GM10266 (cell line): ENCODE results near the gene SLIT2.

Experiments used
- DNase-seq: peaks from one replicate; pipeline ENCODE4 v3.0.0; 2012; ENCODE audit errors: extremely low spot score
- TF ChIP-seq, protein P1 (sequence below): IDR thresholded peaks from 2 replicates; pipeline ENCODE4 v1.5.1; 2012; ENCODE audit warnings: mild to moderate bottlenecking, low read depth; ENCODE audit not compliant: control insufficient read depth, insufficient read depth; ENCODE audit errors: missing control alignments

Gene SLIT2

DNA sequence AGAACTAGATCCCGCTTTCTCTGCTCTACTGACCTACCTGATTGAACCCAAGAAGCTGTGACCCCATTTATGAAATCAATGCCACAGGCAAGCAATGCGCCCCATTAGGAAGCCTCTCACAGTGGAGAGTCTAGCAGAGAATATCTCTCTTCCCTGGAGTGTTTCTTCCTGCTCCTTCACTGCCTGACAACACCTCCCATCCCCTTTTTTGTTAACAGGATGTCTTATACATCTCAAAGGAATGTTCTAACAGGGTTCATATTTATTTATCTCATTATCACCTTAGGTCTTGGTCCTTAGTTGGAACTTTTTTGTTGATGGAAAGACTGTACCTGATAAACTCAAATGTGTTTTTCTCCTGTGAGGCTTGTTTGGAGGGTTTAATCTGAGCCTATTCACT lies 35.5 kb downstream of the SLIT2 start:
- TF ChIP-seq, protein P1, sequence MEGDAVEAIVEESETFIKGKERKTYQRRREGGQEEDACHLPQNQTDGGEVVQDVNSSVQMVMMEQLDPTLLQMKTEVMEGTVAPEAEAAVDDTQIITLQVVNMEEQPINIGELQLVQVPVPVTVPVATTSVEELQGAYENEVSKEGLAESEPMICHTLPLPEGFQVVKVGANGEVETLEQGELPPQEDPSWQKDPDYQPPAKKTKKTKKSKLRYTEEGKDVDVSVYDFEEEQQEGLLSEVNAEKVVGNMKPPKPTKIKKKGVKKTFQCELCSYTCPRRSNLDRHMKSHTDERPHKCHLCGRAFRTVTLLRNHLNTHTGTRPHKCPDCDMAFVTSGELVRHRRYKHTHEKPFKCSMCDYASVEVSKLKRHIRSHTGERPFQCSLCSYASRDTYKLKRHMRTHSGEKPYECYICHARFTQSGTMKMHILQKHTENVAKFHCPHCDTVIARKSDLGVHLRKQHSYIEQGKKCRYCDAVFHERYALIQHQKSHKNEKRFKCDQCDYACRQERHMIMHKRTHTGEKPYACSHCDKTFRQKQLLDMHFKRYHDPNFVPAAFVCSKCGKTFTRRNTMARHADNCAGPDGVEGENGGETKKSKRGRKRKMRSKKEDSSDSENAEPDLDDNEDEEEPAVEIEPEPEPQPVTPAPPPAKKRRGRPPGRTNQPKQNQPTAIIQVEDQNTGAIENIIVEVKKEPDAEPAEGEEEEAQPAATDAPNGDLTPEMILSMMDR: no peak
- DNase-seq: no peak

GRCh38 chr4:20288047-20288650 lies 36.4 kb downstream of the SLIT2 start:
- no peak for DNase-seq
- TF ChIP-seq, protein P1: no peak

DNA sequence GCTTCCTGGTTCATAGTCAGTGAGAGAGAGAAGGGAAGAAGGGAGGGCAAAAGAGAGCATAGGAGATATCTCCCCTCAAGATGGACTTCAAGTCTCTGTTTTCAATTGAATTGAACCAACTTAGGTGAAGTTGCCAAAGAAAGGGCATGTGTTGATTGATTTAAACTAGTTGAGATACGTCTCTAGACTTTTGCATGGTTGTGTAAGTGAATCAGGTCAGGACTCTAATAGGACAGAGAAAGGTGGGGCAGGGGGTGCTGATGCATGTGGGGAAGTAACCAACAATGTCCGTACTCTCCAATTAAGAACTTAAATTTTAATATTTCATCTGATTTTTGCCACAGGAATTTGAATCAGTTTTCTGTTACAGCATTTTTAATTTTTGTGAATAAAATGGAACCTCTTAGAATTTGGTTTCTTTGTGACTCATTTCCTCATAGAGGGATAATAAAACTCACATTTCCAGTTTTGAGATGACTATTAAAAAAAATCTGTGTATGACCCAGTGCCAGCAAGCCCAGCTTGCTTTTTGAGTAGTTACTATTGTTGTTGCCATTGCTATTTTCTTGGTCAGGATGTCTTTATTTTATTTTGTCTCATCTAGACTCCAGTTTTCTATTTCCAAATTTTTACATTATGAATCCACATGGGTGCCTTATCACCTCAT lies 37.3 kb downstream of the SLIT2 start:
- DNase-seq: no peak
- TF ChIP-seq, protein P1: no peak

- no peak for DNase-seq
- TF ChIP-seq, protein P1: no peak
These were observed 38.1 kb downstream of the SLIT2 start for GRCh38 chr4:20289782-20290181.

- DNase-seq: no peak
- TF ChIP-seq, protein P1: no peak
These were observed 41.0 kb downstream of the SLIT2 start for GRCh38 chr4:20292739-20293138.

DNA sequence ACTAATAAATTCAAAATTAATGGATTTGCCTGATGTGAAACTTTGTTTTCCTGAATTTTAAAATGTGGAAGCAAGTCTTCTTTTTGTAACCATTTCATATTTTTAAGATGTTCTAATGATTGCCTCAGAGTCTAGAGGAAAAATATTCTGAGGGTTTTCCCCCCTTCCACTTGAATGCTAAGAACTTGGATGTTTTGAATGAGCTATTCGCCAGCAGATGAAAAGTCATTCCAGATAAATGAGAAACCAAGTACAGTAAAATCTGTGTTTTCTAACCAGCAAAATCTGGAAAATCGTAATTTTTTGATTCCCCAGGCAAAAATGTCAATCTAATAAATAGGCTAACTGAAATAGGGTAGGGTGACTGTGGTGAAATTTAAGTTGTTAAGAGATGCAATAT lies 45.6 kb downstream of the SLIT2 start:
- TF ChIP-seq, protein P1: no peak
- no peak for DNase-seq

DNA sequence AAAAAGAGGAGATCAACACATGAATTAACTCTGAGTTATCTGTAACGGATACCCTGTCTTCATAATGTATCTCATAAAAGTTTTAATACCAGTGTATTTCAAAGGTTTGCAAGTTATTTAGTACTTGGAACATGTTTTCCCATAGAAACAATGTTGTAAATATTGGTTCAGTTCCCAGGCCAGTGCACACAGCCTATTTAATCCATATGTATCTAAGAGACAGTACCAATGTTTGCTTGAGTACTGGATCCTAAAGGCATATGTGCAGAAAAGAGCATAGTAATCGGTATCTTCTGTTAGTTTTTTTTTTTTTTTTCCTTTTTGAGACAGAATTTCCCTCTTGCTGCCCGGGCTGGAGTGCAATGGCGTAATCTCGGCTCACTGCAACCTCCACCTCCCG lies 46.1 kb downstream of the SLIT2 start:
- TF ChIP-seq, protein P1: no peak
- DNase-seq: no peak
